Measurements from ENCODE around the gene PCMTD2. TPM values are rescaled to one million over a fixed set of nuclear protein-coding genes. Genes with fewer than 3 reads are reported as not detected.

PCMTD2 gene
- total RNA-seq, 1 donor: 59.4 TPM

GRCh38 chr20:64253443-64253842 lies 2.1 kb upstream of the PCMTD2 start:
- H2AFZ ChIP-seq (ENCODE audit: low read length): no peak overlapping the region
- peaks cover 26% of the 10 kb centered on the region for H3K79me2 ChIP-seq (ENCODE audit: insufficient read depth, low read length)
- H3K4me1 ChIP-seq (ENCODE audit: insufficient read depth, low read length): peaks cover 12% of the 10 kb centered on the region
- no peaks in the 10 kb centered on the region for H4K20me1 ChIP-seq (ENCODE audit: insufficient read depth, low read length)
- no peak overlapping the region for H3K4me2 ChIP-seq (ENCODE audit: insufficient read depth, low read length)
- no peak for TF ChIP-seq CTCF (IDR thresholded peaks at IDR 0.05; ENCODE audit: extremely low read depth, low read depth, low read length)
- no peaks in the 10 kb centered on the region for H3K36me3 ChIP-seq (ENCODE audit: insufficient read depth, low read length)
- H3K4me3 ChIP-seq (ENCODE audit: insufficient read depth, low read length): no peak overlapping the region
- DNase-seq (ENCODE audit: insufficient read length, low spot score, missing footprints): peak; percentile 10
- no peak overlapping the region for H3K27ac ChIP-seq (ENCODE audit: low read depth, low read length)
- no peaks in the 10 kb centered on the region for H3K9me3 ChIP-seq (ENCODE audit: low read depth, low read length)
- peaks cover 16% of the 10 kb centered on the region for H3K27me3 ChIP-seq (ENCODE audit: insufficient read depth, low read length)

GRCh38 chr20:64254156-64254555 lies 1.4 kb upstream of the PCMTD2 start:
- H3K27ac ChIP-seq (ENCODE audit: low read depth, low read length): no peak overlapping the region
- no peaks in the 10 kb centered on the region for H3K36me3 ChIP-seq (ENCODE audit: insufficient read depth, low read length)
- peaks cover 12% of the 10 kb centered on the region for H3K4me1 ChIP-seq (ENCODE audit: insufficient read depth, low read length)
- TF ChIP-seq CTCF (IDR thresholded peaks at IDR 0.05; ENCODE audit: extremely low read depth, low read depth, low read length): no peak
- peaks cover 32% of the 10 kb centered on the region for H3K79me2 ChIP-seq (ENCODE audit: insufficient read depth, low read length)
- no peak for DNase-seq (ENCODE audit: insufficient read length, low spot score, missing footprints)
- no peaks in the 10 kb centered on the region for H3K9me3 ChIP-seq (ENCODE audit: low read depth, low read length)
- no peak overlapping the region for H3K4me2 ChIP-seq (ENCODE audit: insufficient read depth, low read length)
- H3K4me3 ChIP-seq (ENCODE audit: insufficient read depth, low read length): no peak overlapping the region
- H2AFZ ChIP-seq (ENCODE audit: low read length): no peak overlapping the region
- H4K20me1 ChIP-seq (ENCODE audit: insufficient read depth, low read length): no peaks in the 10 kb centered on the region
- peaks cover 13% of the 10 kb centered on the region for H3K27me3 ChIP-seq (ENCODE audit: insufficient read depth, low read length)

GRCh38 chr20:64254571-64255360 lies 782 bp upstream of the PCMTD2 start:
- H3K27ac ChIP-seq (ENCODE audit: low read depth, low read length): peak overlapping the region; percentile 41
- no peak for TF ChIP-seq CTCF (IDR thresholded peaks at IDR 0.05; ENCODE audit: extremely low read depth, low read depth, low read length)
- DNase-seq (ENCODE audit: insufficient read length, low spot score, missing footprints): peak; percentile 70
- H3K4me2 ChIP-seq (ENCODE audit: insufficient read depth, low read length): peak overlapping the region; percentile 83
- H3K4me1 ChIP-seq (ENCODE audit: insufficient read depth, low read length): peaks cover 12% of the 10 kb centered on the region
- H3K36me3 ChIP-seq (ENCODE audit: insufficient read depth, low read length): no peaks in the 10 kb centered on the region
- H4K20me1 ChIP-seq (ENCODE audit: insufficient read depth, low read length): no peaks in the 10 kb centered on the region
- peak overlapping the region; percentile 87 for H2AFZ ChIP-seq (ENCODE audit: low read length)
- peak overlapping the region; percentile 85 for H3K4me3 ChIP-seq (ENCODE audit: insufficient read depth, low read length)
- H3K9me3 ChIP-seq (ENCODE audit: low read depth, low read length): no peaks in the 10 kb centered on the region
- H3K27me3 ChIP-seq (ENCODE audit: insufficient read depth, low read length): peaks cover 9% of the 10 kb centered on the region
- H3K79me2 ChIP-seq (ENCODE audit: insufficient read depth, low read length): peaks cover 32% of the 10 kb centered on the region

GRCh38 chr20:64256282-64256935 lies 861 bp downstream of the PCMTD2 start:
- Histone ChIP-seq H3K36me3 (ENCODE audit: insufficient read depth, low read length) (no peaks in the 10 kb centered on the region), H3K4me1 (ENCODE audit: insufficient read depth, low read length) (peaks cover 16% of the 10 kb centered on the region), H4K20me1 (ENCODE audit: insufficient read depth, low read length) (no peaks in the 10 kb centered on the region), H2AFZ (ENCODE audit: low read length) (peak overlapping the region; percentile 86), H3K9me3 (ENCODE audit: low read depth, low read length) (no peaks in the 10 kb centered on the region), H3K79me2 (ENCODE audit: insufficient read depth, low read length) (peaks cover 36% of the 10 kb centered on the region), H3K4me3 (ENCODE audit: insufficient read depth, low read length) (peak overlapping the region; percentile 85), H3K27ac (ENCODE audit: low read depth, low read length) (peak overlapping the region; percentile 0), H3K4me2 (ENCODE audit: insufficient read depth, low read length) (peak overlapping the region; percentile 79), H3K27me3 (ENCODE audit: insufficient read depth, low read length) (no peaks in the 10 kb centered on the region)
- no peak for TF ChIP-seq CTCF (IDR thresholded peaks at IDR 0.05; ENCODE audit: extremely low read depth, low read depth, low read length)
- DNase-seq (ENCODE audit: insufficient read length, low spot score, missing footprints): peak; percentile 81

Measured in osteoblast (primary cell).